NK-92 treated with Interleukin-12 subunit alpha and Interleukin-12 subunit beta, amount 100 ng/mL, for 24 hours (cell line): Measurements from ENCODE around the gene RDM1.
"Not testable (repeated sequence)": the region's sequence is repeated elsewhere in the genome, so short reads cannot be mapped to it uniquely, and the experiment has no call there.

ENCODE experiments used
- DNase-seq: peaks from one replicate; lab custom pipeline; 2025; lab: John Stamatoyannopoulos, UW

Gene RDM1

DNA sequence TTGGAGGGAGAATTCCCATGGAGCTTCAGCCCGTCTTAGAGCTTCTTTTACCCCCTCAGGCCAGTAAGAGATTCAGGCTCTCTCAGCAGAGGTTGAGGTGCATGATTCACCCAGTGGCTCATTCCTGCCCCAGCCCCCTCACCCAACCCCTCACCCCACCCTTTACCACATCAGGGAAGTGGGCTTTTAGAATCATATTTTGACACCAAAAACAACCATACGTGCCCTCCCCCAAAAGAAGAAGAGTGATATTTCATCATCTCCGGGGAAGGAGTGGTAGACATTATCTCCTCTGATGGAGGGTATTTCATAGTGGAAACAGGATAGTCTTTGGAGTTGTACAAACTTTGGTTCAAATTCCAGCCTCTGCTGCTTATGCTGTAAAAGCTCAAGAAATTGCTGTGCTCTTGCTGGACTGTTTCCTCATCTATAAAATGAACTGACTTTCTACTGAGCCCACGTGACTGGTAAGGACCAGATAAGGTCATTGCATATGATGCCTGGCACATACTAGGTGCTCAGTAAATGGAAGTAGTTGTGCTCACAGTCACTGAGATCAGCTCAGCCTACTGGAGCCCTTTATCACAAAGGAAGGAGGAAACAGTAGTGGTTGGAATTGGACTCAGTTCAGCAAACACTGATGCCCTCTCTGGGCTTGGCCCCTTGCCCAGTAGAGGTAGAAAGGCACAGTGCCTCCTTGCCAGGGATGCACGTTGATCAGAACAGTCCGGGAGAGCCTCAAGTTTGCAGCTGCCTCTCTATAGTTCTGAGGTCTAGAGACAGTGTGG lies 32.1 kb downstream of the RDM1 start:
- peak; percentile 71 for DNase-seq

DNA sequence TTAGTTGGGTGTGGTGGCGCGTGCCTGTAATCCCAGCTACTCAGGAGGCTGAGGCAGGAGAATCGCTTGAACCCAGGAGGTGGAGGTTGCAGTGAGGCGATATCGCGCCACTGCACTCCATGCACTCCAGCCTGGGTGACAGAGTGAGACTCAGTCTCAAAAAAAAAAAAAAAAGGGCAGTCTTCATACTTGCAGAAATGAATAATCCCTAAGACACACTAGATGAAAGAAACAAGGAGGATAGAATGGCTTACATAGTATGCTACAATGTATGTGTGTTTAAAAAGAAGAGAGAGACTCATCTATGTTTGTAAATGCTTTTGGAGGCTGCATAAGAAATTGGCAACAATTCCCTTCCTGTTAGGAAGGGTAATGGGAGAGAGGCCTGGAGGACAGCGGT lies 32.8 kb downstream of the RDM1 start:
- not testable (repeated sequence) for DNase-seq

- peak; percentile 82 for DNase-seq
These were observed 34.7 kb downstream of the RDM1 start for GRCh38 chr17:35895636-35896587.

- no peak for DNase-seq
These were observed 36.4 kb downstream of the RDM1 start for GRCh38 chr17:35894206-35894605.

GRCh38 chr17:35893751-35894150 lies 36.8 kb downstream of the RDM1 start:
- no peak for DNase-seq

DNA sequence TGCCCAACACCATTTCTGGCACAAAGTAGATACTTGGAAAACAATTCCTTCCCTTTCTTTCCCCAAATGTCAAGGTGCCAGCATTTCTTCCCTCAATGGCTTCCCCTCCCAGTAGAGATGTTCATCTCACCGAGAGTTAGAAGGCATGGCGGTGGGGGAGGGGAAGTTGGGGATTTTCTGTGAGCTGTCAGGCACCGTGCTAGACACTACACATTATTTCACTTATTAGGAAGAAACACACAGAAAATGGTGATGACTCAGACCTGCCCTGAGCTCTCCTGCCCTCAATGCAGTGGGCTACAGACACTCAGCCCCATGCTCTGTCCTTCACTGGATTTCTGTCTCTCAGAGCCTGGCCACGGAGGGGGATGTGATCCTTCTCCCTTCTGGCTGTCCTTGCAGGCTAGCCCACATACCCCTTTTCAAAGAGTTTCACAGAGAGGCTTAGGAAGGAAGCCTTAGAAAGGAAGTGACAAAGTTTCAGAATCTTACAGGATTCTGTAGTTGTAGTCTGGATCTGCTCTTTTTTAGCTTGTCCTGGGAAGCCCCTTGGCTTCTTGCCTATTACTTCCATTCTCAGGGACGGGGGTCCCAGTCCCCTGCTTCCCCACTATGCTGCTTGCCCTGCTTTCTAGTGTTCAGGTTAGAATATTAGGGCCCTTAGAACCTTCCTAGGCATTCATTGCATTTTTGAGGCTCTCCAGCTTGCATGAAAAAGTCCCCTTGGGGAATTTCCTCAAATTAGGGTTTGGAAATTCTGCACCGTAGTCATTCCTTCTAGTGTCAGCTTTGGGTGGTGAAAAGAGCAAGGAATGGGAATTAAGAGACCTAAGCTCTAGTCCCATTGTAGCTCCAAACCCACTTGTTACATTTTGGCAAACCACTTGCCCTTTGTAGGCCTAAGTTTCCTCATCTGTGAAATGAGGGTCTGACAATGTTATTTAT lies 38.2 kb downstream of the RDM1 start:
- DNase-seq = peak; percentile 71

- DNase-seq = peak; percentile 50
These were observed 39.3 kb downstream of the RDM1 start for GRCh38 chr17:35891269-35891668.

DNA sequence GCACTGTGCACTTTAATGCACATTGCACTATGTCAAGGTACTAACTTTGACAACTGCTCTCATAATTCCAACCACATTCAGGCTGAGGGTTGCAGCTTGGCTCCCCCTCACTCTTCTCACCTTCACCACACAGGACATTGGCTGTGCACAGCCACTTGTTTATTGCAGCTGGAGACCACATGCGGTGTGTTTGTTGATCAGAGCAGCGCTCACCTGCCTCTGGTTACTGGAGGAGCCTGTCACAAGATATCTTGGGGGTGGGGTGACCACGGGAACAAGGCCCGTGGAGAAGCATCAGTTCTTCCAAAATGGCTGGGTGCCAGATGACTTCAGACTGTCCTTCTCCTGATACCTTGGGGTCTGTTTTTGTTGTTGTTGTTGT lies 39.8 kb downstream of the RDM1 start:
- peak; percentile 94 for DNase-seq

DNA sequence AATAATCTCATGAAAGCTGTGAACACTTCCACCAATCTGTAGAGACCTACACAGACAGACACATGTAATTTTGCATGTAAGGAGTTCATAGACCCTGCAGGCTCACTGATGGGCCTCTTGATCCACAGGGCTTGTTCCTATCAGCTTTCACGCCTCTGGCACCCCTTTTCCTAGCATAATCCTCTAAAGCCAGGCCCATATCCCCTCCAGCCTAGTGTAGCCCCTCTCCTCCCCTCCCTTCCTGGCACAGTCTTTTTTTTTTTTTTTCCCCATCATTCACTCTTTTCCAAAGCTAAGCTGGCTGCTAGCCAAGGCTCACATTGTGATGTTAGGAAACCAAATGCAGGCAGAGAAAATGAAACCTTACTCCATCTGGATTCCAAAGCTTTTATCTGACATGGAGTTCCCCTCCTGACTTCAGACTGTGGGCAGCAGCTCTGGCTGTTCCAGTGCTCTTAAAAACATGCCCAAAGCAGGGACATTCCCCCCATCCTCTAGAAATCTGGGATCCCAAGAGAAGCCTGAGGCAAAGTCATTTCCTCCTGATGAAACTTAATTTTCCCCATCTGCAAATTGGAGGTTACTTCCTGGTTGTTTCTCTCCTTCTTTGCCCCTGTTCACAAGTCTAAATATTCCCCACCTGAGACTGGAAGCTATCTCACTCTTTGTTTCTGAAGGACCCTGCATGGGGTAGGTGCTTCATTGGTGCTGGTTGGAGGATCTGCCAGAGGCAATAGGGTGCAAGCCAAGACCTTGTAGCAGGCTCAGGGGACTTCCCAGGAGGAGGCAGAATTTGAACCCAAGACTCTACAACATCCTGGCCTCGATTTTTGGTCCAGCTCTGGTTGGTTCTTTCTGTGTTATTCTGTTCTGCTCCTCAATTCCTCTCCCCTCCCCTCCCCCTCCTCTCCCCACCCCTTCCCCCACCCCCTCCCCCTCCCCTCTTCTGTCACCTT lies 40.5 kb downstream of the RDM1 start:
- no peak for DNase-seq

- peak; percentile 31 for DNase-seq
These were observed 41.3 kb downstream of the RDM1 start for GRCh38 chr17:35889241-35889640.

- DNase-seq = peak; percentile 76
These were observed 50.6 kb downstream of the RDM1 start, which contains the start of gene CCL5 for GRCh38 chr17:35879773-35880654. Gene CCL5 (minus strand): TSS chr17:35880360.

- peak; percentile 13 for DNase-seq
These were observed 52.2 kb downstream of the RDM1 start for GRCh38 chr17:35878361-35878760.

DNA sequence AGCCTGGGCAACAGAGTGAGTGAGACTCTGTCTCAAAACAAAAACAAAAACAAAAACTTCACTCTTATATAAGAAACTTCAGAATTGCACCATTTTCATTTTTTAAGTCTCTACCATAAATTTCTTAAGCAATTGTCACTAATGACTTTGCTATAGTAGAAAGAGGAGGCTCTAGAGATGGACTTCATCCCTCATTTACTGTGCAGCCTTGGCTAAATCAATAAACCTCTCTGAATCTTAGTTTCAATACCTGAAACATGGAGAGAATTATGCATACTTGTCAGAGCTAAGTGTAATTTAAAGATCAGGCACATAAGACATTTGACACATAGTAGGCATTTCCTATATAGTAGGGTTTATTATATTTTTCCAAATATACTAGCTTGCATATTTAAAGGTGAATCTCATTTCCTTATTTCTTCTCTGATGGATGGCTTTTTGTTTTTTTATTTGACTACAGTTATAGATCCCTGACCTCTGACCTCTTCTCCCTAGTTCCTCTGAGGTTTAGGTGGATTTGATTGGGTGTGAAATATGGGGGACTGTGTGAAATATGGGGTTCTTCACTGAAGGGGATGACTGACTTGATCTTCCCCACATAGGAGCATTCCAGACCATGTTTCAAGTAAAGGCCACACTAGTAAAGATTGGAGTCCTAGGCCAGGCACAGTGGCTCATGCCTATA lies 53.1 kb downstream of the RDM1 start:
- DNase-seq = no peak

DNA sequence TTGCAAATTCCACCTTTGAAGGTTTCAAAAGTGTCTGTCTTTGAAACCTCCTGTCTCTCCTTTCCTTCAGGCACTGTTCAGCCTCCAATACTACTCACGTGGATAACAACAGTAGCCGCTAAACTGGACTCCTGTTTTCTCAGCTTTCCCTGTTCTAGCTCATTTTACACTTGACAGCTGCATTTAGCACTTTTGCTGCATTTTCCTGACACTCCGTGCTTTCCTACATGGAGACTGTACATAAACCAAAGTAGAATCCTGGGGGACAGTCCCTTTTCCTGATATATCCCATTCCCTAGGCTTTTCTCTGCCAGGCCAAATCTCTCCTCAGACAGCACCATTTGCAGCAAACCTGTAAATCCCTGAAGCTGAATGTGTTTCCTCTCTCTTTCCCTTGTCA lies 54.0 kb downstream of the RDM1 start:
- no peak for DNase-seq

- DNase-seq = no peak
These were observed 54.8 kb downstream of the RDM1 start for GRCh38 chr17:35875800-35876139.

DNA sequence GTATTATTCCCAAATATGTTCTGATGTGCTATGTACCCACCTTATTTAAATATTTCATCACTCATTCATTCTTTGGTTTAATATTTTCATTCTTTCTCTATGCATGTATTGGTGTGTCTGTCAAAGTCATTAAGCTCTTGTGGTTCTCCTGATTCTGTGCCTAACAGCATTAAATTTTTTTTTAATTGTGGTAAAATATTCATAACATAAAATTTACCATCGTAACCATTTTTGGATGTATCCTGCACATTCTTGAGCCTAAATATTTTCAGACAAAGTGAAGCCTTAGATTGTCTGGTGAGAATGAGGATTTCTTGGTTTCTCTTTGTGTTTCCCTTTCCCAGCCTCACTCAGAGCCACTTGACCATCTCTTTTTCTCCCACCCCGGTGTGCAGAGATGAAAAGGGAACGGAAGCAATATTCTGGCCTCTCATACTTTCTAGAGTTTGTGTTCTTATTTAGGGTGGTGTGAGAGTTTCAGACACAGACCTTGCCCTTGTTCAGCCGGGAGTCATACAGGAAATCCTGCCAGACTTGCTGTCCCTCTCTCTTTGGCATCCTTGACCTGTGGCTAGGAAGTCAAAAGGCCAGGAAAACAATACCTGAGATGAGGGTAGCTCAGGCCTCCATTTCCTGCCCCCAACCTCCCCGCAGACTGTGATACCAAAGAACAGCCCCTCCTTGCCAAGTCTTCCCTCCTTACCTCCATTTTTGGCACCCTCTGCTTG lies 55.3 kb downstream of the RDM1 start:
- no peak for DNase-seq

DNA sequence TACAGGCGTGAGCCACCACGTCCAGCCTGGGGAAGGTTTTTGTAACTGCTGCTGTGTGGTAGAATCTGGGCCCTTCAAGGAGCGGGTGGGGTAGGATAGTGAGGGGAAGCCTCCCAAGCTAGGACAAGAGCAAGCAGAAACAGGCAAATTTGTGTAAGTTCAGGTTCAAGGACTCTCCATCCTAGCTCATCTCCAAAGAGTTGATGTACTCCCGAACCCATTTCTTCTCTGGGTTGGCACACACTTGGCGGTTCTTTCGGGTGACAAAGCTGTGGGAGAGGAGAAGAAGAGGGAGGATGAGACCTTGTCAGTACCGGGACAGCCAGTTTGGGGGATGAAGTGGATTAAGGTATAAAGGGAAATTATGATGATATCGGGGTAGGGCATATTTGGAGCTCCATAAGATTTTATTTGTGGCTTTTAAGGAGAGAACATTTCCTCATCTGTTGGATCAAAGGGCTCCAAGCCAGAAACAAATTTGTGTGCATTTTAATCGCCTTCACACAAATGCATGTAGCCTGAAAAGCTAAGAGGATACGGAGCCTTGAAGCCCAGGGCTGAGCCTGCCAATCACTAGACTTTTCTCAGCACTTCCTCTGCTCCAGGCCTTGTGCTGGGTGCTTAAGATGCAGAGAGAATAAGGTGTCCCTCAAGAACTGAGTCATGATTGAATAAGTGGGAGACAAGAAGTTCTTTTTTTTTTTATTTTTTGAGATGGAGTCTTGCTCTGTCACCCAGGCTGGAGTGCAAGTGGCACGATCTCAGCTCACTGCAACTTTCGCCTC lies 58.2 kb downstream of the RDM1 start:
- DNase-seq = no peak
